NCI-H345 treated with DMSO at 0.1 percent for 48 hours (cell line): Measurements from ENCODE around the gene RHEX.
"Not testable (repeated sequence)": the region's sequence is repeated elsewhere in the genome, so short reads cannot be mapped to it uniquely, and the experiment has no call there.

Source experiments
- DNase-seq: peaks from one replicate; lab custom pipeline; 2025; ENCODE audit not compliant: unreplicated experiment; lab: John Stamatoyannopoulos, UW

The RHEX gene

GRCh38 chr1:206052919-206053610 lies at the start of gene RHEX:
Gene RHEX, plus strand, starts transcription at chr1:206053173. Its CDS starts 44,656 bp downstream, at chr1:206097829.
- DNase-seq = not testable (repeated sequence)

GRCh38 chr1:206003854-206004800 lies 48.8 kb upstream of the RHEX start:
- DNase-seq = no peak

- DNase-seq = no peak
Observed at GRCh38 chr1:206004826-206005225, 48.1 kb upstream of the RHEX start.

GRCh38 chr1:206005234-206005633 lies 47.7 kb upstream of the RHEX start:
- DNase-seq = no peak

GRCh38 chr1:206005778-206006180 lies 47.2 kb upstream of the RHEX start:
- DNase-seq = no peak

GRCh38 chr1:206006946-206007345 lies 46.0 kb upstream of the RHEX start:
- no peak for DNase-seq

- DNase-seq = no peak
Observed at GRCh38 chr1:206010060-206010459, 42.9 kb upstream of the RHEX start.

GRCh38 chr1:206011057-206011456 lies 41.9 kb upstream of the RHEX start:
- DNase-seq = no peak

- DNase-seq = no peak
Observed at GRCh38 chr1:206012086-206012859, 40.7 kb upstream of the RHEX start.

- no peak for DNase-seq
Observed at GRCh38 chr1:206013026-206013795, 39.8 kb upstream of the RHEX start.

- no peak for DNase-seq
Observed at GRCh38 chr1:206014601-206015000, 38.4 kb upstream of the RHEX start.

- no peak for DNase-seq
Observed at GRCh38 chr1:206015071-206015470, 37.9 kb upstream of the RHEX start.

- DNase-seq = no peak
Observed at GRCh38 chr1:206020393-206021007, 32.5 kb upstream of the RHEX start.

- no peak for DNase-seq
Observed at GRCh38 chr1:206021008-206021625, 31.9 kb upstream of the RHEX start.

- DNase-seq = no peak
Observed at GRCh38 chr1:206021626-206022365, 31.2 kb upstream of the RHEX start.

GRCh38 chr1:206022766-206023165 lies 30.2 kb upstream of the RHEX start:
- no peak for DNase-seq

GRCh38 chr1:206023695-206024094 lies 29.3 kb upstream of the RHEX start, which contains the start of gene CTSE:
Gene CTSE, minus strand, starts transcription at chr1:206023895. Its CDS starts 104 bp downstream, at chr1:206023791.
- DNase-seq = no peak

GRCh38 chr1:206025283-206025820 lies 27.6 kb upstream of the RHEX start:
- DNase-seq = no peak

GRCh38 chr1:206029484-206029883 lies 23.5 kb upstream of the RHEX start:
- DNase-seq = no peak
